GM18507 (cell line): ENCODE data around the gene PLA2G4D.

Source experiments
- DNase-seq: peaks from one replicate; pipeline ENCODE4 v3.0.0; 2011; ENCODE audit warnings: low read depth; ENCODE audit not compliant: insufficient read length; ENCODE audit errors: extremely low spot score
- FAIRE-seq: peaks from 2 replicates; lab custom pipeline; 2011; peaks lifted over from hg19 to GRCh38; lab: Jason Lieb, UNC

Gene PLA2G4D

GRCh38 chr15:42035435-42035761, 59.0 kb downstream of the PLA2G4D start:
- DNase-seq (peak; percentile 44), FAIRE-seq (peak; percentile 98)

DNA sequence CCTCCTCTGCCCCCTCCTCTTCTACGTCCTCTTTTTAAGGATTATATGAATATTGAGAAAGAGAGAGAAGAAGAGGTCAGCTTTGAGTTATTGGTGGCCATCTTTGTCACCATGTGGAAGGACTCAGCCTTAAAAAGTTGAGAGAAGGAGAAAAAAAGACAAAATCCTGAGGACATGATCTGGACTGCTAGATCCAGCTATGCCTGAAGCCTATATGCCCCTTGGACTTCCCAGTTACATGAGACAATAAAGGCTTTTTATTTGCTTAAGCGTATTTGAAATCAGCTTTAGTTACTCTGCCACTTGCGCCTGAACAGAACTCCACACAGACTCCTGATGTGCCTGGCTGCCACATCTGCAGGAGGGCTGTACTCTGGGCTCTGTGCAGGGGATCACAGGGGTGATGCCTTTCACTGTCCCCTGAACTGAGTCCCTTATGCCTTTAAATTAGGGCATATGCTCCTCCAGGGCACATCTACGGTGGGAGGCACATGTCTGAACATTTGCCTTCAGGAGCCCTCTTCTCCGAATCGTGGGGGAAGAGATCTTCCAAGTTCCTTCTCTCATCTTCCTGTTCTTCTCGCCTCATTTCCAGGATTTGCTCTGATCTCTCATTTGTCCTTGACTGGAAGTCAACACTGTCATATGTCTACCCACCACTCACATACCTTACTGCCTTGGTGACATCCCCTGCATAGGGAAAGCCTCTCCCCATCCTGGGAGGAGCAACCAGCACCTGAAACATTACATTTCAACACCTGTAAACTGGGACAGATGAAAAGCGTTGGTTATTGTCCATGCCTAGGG, 59.5 kb downstream of the PLA2G4D start:
- DNase-seq (no peak), FAIRE-seq (no peak)

DNA sequence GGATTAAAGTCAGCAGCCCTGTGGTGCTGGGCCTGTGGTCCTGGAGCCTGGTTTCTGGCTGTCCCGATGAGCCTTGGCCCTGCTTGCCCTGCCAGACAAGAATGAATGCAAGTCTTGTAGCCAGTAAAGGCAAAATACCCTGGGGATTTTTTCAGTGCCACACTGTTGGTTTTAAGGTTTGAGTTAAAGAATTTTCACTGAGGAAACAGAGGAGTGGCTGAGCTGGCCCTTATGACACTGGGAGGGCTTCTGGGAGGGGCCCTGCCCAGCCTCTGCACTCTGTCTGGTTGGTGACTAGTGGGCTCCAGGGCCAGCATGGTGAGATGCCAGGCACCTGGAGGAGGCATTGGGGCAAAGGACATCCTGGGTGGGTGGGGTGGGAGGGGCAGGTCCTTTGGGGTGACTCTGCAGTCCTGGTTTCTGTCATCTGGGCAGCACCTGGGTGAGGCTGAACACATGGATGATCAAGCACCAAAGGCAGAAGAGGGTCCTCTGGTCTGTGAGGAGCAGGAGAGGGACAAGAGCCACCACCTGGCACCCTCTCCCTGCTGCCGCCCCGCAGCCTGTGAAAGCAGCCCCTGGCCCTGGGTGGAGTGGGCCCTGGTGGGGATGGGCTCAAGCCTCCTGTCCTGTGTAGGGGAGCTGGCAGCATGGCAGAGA, 61.0 kb downstream of the PLA2G4D start:
- peak; percentile 70 for FAIRE-seq

DNA sequence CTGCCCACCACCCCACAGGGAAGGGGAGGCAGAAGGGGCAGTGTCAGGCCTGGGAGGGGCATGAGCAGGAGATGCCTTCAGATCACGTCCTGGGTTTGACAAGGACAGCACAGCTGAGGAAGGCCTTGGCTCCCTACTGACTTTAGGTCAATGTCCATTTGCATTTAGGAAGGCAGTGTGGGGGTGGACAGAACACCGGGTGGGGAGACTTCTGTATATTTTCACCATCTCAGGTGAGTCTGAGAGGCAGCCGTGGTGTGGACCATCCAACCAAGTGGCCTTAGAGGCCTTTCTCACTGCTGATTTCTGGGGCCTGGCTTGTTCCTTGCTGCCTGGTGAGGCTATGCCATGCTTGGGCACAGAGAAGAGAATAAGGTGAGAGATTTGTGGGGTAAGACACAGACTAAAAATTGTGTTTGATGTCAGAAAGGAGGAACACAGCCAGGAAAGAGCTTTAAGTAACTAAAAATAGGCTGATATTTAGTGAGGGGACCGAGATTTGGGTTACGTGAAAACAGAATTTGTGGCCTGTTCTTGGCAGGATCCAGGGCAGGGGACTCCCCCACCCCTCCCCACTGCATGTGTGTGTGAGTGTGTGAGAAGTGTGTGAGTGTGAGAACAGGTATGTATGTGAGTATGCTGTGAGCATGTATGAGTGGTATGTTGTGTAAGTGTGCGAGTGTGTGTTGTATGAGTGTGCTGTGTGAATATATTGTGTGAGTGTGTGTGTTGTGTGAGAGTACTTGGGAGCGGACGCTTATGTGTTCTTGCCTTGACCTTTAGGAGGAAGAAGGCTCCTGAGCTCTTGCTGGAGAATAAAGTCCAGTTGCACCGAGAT, 61.8 kb downstream of the PLA2G4D start:
- no peak for DNase-seq

More for the DNA sequence above, 61.0 kb downstream of the PLA2G4D start:
- no peak for DNase-seq

GRCh38 chr15:42031198-42031915, 63.0 kb downstream of the PLA2G4D start:
- FAIRE-seq: no peak
- DNase-seq: no peak

More for the DNA sequence above, 61.8 kb downstream of the PLA2G4D start:
- peak; percentile 74 for FAIRE-seq

- DNase-seq (no peak), FAIRE-seq (no peak)
Measured at GRCh38 chr15:42027521-42027920, 66.8 kb downstream of the PLA2G4D start.

GRCh38 chr15:42024303-42024702, 70.1 kb downstream of the PLA2G4D start:
- DNase-seq: no peak
- FAIRE-seq: no peak

GRCh38 chr15:42021593-42021992, 72.8 kb downstream of the PLA2G4D start:
- no peak for FAIRE-seq
- DNase-seq: no peak

DNA sequence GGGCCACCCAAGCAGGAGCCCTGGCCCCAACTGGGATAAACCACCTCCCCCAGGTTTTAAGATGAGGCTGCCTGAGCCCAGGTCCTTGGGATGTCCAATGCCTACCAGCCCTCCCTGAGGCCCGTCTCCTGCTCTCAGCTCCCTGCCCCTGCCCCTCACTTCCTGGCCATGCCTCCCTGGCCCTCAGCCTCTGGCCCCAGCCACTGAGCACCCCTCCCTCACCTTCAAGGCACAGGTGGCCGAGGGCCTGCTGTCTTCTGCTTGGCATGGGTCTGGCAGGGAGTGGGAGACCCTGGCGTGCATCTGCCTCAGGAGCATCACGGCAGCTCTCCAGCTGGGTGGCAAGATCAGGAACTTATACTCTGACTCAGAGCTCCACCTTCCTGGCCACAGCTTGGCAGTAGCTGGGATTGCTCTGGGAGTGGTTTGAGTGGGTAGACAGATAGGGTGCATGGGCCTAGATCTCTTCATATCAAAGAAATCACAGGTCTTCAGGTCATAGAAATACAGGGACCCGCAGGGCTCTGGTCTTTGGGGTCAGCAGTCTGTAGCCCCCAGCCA, 73.6 kb downstream of the PLA2G4D start, which contains the start of gene PLA2G4E:
Gene PLA2G4E (minus strand): TSS at position 330 of the 561 bp plus-strand sequence. CDS start 12 bp downstream, at position 318.
- no peak for FAIRE-seq
- no peak for DNase-seq

DNA sequence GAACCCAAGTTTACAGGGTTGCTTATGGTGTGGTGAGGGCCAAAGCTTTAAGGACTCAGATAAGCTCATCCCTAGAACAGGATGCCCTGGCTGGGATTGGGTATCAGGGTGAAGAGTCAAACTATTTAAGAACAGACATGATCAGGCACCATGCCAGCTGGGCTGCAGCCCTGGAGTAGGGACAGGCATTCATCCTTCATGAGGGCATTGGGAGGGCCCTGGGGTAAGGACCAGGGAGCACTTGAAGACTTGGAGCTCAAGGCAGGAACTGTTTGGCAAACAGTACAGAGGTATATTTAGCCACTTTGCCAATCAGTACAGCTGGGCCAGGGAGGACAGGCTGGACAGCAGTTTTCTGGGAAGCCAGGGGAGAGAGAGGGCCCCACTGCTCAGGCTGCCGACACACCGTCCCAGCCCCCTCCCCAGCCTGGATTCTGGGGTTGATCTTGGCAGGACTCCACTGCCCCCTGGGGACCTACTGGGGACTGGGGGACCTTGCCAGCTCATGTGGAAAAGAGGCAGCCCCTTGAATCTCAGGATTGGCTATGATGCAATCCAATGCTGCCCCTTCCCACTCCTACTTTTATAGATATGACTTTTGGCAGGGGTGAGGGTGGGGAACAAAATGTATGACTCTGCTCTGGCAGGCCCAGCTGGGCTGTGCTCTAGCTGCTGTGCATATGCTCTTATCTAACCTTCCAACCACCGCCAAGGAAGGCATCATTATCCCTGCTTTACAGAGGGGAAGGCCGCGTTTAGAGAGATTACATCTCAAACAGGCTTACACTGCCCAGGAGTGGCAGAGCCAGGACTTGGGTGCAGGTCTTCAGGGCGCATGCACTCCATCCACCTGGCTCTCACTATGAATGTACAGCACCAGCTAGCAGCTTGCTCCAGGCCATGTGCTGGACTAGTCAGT, 75.8 kb downstream of the PLA2G4D start:
- DNase-seq (no peak), FAIRE-seq (no peak)
